H1 (cell line): ENCODE measurements around the gene PGAP2. TPM values are rescaled to one million over a fixed set of nuclear protein-coding genes. Genes with fewer than 3 reads are reported as not detected.

Experiments used
- BACH1 ChIP-seq: IDR thresholded peaks from 2 replicates; pipeline ENCODE4 v1.6.1; 2012; ENCODE audit warnings: low read length, improper control_type of control experiment
- CBX8 ChIP-seq: fragments of 300-800, 300-1000 bp; sonication (generic); IDR thresholded peaks from 2 replicates; pipeline ENCODE4 v1.7.1; 2016; ENCODE audit warnings: low read depth, low read length, borderline replicate concordance
- CHD2 ChIP-seq: IDR thresholded peaks from 2 replicates; pipeline ENCODE4 v1.6.1; 2012; ENCODE audit warnings: low read length, improper control_type of control experiment
- CHD7 ChIP-seq: fragments of 300-600 bp; sonication (generic); IDR thresholded peaks from 2 replicates; pipeline ENCODE4 v1.7.1; 2012; ENCODE audit warnings: low read length, moderate library complexity, mild to moderate bottlenecking, inconsistent platforms; ENCODE audit not compliant: insufficient replicate concordance
- JUND ChIP-seq: IDR thresholded peaks from 2 replicates; pipeline ENCODE4 v1.6.1; 2011; ENCODE audit warnings: mild to moderate bottlenecking, improper control_type of control experiment, low read length
- KDM4A ChIP-seq: IDR thresholded peaks from one replicate; pipeline ENCODE4 v1.7.1; 2012; ENCODE audit warnings: low read depth, mild to moderate bottlenecking, moderate library complexity, low read length, inconsistent platforms; ENCODE audit not compliant: severe bottlenecking
- MAX ChIP-seq: IDR thresholded peaks from 2 replicates; pipeline ENCODE4 v1.6.1; 2012; ENCODE audit warnings: inconsistent platforms
- polyA plus RNA-seq, 7 experiments: library from polyadenylated mRNA; depleted of rRNA in 3 of 7; stranded (reverse) in 5 of 7; unstranded in 2 of 7; fragments of >200 nt in 5 of 7; fragments of 200-250 nt in 2 of 7; gene quantifications; 1 replicate in 5 of 7; 2 replicates in 1 of 7; 4 replicates in 1 of 7; pipeline versions ENCODE4 v1.2.1 to v1.2.3, GENCODE V29; 2011 to 2013; ENCODE audit warnings: missing spikeins in 2 of 7, mixed read lengths in 2 of 7
- total RNA-seq: library from RNA; stranded (reverse); fragmentation: NEBNext Ultra II Directional; extraction: Animal tissue kit (Norgen Biotek cat#: 25700); gene quantifications from 2 replicates; pipeline ENCODE4 v1.2.1, GENCODE V29; 2021
- TF ChIP-seq, protein P1 (sequence below), 3 experiments: IDR thresholded peaks; 1 replicate in 2 of 3; 2 replicates in 1 of 3; pipeline versions ENCODE4 v1.5.1 to v1.6.1; 2011; ENCODE audit warnings: low read length in 3 of 3, mild to moderate bottlenecking in 3 of 3, inconsistent platforms in 2 of 3, low read depth in 1 of 3, moderate library complexity in 1 of 3; ENCODE audit not compliant: insufficient read depth in 1 of 3; ENCODE audit errors: control extremely low read depth in 1 of 3

The PGAP2 gene
- total and polyA plus RNA-seq, 2 of the 8 experiments (the other 6 are each of a cell fraction or from before 2014, with no cell fraction given) = 56.5 to 106 TPM

DNA sequence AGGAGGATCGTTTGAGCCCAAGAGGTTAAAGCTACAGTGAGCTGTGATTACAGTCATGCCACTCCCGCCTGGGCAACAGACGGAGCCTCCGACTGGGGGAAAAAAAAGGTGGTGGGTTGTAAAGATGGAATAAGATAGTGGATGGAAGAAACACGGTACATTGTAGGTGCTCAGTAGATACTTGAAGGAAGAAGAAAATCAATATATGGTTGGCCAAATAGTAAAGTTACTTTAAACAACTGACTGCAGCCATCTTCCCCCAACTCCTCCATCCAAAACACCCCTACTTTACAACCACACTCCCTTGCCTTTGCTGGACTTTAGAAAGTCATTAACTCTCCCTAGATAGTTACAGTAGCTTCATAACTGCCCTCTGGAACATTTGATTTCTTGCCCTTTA is 8.5 kb upstream of the PGAP2 start (continued):
- TF ChIP-seq, protein P1, sequence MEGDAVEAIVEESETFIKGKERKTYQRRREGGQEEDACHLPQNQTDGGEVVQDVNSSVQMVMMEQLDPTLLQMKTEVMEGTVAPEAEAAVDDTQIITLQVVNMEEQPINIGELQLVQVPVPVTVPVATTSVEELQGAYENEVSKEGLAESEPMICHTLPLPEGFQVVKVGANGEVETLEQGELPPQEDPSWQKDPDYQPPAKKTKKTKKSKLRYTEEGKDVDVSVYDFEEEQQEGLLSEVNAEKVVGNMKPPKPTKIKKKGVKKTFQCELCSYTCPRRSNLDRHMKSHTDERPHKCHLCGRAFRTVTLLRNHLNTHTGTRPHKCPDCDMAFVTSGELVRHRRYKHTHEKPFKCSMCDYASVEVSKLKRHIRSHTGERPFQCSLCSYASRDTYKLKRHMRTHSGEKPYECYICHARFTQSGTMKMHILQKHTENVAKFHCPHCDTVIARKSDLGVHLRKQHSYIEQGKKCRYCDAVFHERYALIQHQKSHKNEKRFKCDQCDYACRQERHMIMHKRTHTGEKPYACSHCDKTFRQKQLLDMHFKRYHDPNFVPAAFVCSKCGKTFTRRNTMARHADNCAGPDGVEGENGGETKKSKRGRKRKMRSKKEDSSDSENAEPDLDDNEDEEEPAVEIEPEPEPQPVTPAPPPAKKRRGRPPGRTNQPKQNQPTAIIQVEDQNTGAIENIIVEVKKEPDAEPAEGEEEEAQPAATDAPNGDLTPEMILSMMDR (IDR thresholded peaks at IDR 0.05; ENCODE audit: control extremely low read depth in 1 of 3, insufficient read depth in 1 of 3, low read depth in 1 of 3, low read length in 3 of 3) = no peak
- TF ChIP-seq CBX8 (no peak), CHD2 (no peak), MAX (no peak), BACH1 (no peak), JUND (no peak), KDM4A (no peak), CHD7 (no peak)
- TF ChIP-seq, all 59 proteins: peak for 0
